ENCODE data around the gene OTUB2. TPM values are rescaled to one million over a fixed set of nuclear protein-coding genes. Genes with fewer than 3 reads are reported as not detected.
A peak's percentile ranks its signal among the peaks of the same experiment; 100 is the strongest.

Gene OTUB2
- total and polyA plus RNA-seq, 5 experiments from 2014 or later: 0.10 to 0.23 (median 0.16) TPM

DNA sequence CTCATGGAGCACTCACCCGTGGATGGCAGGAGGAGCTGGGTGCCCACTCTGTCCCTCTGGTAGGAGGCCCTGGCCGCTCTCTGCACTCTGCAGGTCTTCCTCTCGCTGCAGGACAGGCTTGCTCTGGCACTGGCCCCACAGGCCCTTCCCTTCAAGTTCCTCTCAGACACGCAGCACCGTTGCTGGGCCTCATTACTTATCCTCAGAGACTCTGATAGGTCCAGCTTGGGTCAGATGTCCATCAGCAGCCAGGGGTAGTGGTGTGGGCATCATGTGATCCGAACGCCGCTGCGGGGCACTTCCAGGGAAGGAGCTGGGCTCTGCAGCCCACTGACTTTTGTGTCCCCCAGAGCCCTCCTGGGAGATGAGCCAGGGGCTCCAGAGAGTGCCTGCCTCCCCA is 11.8 kb downstream of the OTUB2 start:
- no peaks in the 10 kb centered on the region for H3K9me3 Mint-ChIP-seq
- no peaks in the 10 kb centered on the region for H3K36me3 Mint-ChIP-seq
- no peak overlapping the region for H3K27ac Mint-ChIP-seq
- H3K4me1 Mint-ChIP-seq: peaks cover 2 to 10% (median 5%) of the 10 kb centered on the region in 4 donors
- DNase-seq: no peak
- no peak for ATAC-seq
- peaks cover 0 to 4% (median 0%) of the 10 kb centered on the region in 5 donors for H3K27me3 Mint-ChIP-seq
- no peak overlapping the region for H3K4me3 Mint-ChIP-seq
- POLR2A ChIA-PET: interaction anchor here (0.7 kb wide), 1 partner anchor 29 kb away, joined by 6 read pairs; no protein-coding TSS in a partner anchor

DNA sequence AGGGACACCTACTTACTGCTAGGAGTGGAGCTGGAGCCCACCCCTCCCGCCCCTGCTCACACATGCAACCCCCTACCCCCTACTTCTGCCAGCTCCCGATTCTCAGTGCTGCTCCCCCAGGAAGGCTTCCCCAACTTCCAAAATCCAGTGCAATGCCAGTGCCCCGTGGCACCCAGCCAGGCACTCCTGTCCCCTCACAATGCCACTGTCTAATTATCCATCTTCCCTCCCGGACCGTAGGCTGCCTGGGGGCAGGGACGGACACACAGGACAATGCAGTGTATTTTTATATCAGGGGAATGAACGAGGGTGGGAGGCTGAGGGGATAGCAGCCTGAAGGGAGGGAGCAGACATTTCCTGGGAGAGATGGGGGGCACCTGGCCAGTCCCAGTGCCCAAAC is 12.4 kb downstream of the OTUB2 start:
- POLR2A ChIA-PET: no interaction called here
- no peak for DNase-seq
- no peak for ATAC-seq
- peaks cover 0 to 4% (median 0%) of the 10 kb centered on the region in 5 donors for H3K27me3 Mint-ChIP-seq
- no peaks in the 10 kb centered on the region for H3K9me3 Mint-ChIP-seq
- peaks cover 2 to 10% (median 5%) of the 10 kb centered on the region in 4 donors for H3K4me1 Mint-ChIP-seq
- no peaks in the 10 kb centered on the region for H3K36me3 Mint-ChIP-seq
- no peak overlapping the region for H3K4me3 Mint-ChIP-seq
- H3K27ac Mint-ChIP-seq: no peak overlapping the region

DNA sequence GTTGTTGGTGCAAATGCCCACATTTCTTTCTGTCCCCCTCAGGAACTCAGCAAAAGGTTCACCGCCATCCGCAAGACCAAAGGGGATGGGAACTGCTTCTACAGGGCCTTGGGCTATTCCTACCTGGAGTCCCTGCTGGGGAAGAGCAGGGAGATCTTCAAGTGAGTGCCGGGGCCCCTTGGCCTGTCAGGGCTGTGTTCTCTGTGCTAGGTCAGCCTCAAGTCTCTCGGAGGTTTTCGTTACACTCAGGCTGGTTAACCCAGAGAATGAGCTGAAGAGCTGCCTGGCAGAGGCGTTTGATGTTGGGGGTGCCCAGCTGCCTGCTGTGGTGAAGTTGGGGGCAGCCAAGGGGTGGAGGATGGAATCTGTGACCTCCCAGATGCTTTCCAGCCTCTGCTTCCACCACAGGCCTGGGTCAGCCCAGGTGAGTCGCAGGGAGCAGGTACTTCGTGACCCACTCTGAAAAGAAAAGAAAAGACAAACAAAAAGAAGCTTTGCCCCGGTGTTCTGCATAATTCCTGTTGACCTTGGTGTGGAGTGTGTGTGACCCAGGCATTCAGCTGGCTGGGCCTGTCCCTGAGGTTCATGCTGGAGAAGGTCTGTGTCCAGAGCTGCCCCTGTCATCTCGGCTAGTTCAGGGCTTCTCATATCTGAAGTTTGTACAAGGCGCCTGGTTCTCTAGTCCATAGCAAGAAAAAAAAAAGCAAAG is 12.9 kb downstream of the OTUB2 start:
- ATAC-seq (no peak), DNase-seq (no peak)
- no peak overlapping the region for H3K27ac Mint-ChIP-seq
- H3K9me3 Mint-ChIP-seq: no peaks in the 10 kb centered on the region
- H3K27me3 Mint-ChIP-seq: peaks cover 0 to 4% (median 0%) of the 10 kb centered on the region in 5 donors
- H3K36me3 Mint-ChIP-seq: no peaks in the 10 kb centered on the region
- no peak overlapping the region for H3K4me3 Mint-ChIP-seq
- peaks cover 2 to 12% (median 5%) of the 10 kb centered on the region in 4 donors for H3K4me1 Mint-ChIP-seq
- POLR2A ChIA-PET: no interaction called here

DNA sequence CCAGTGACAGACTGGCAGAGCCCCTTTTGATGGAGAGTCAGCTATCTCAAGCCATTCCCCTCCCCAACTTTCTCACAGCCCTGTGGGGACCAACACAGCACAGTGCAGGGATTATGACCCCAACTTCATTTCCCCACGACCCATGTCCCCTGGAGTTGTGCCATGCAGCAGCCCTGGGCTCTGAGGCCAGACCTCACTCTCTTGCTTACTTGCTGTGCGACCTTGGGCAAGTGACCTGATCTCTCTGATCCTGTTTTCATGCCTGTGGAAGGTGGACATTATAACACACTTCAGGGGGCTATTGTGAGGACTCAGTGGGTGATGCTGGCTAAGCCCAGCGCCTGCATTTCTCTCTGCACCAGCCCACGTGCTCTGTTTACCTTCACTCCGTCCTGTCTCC is 14.1 kb downstream of the OTUB2 start:
- H3K27ac Mint-ChIP-seq: peak overlapping the region in 1 of 10 donors; percentile 70
- H3K9me3 Mint-ChIP-seq: no peaks in the 10 kb centered on the region
- ATAC-seq (no peak), DNase-seq (no peak)
- H3K4me3 Mint-ChIP-seq: no peak overlapping the region
- peaks cover 0 to 3% (median 0%) of the 10 kb centered on the region in 3 donors for H3K36me3 Mint-ChIP-seq
- POLR2A ChIA-PET: no interaction called here
- H3K4me1 Mint-ChIP-seq: peaks cover 2 to 15% (median 5%) of the 10 kb centered on the region in 4 donors
- H3K27me3 Mint-ChIP-seq: peaks cover 0 to 4% (median 0%) of the 10 kb centered on the region in 5 donors

DNA sequence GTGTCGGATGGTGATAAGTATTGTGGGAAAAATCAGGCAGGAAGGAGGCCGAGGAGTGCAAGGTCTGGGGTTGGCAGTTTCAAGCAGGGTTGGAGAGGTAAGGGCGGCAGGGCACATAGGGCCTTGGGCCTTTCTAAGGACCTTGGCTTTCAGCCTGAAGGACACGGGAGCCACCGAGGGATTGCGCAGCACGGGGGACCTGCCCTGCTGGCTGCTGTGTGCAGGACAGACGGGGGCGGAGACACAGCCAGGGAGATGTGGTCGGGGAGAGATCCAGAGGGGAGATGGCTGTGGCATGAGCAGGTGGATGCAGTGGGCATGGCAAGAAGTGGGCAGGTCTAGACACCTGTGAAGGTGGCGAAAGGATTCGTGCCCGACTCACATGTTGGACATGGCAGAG is 14.7 kb downstream of the OTUB2 start:
- ATAC-seq (no peak), DNase-seq (no peak)
- Mint-ChIP-seq H3K4me3 (no peak overlapping the region), H3K36me3 (peaks cover 0 to 8% (median 0%) of the 10 kb centered on the region in 3 donors), H3K27me3 (peaks cover 0 to 4% (median 0%) of the 10 kb centered on the region in 5 donors), H3K27ac (peak overlapping the region in 2 of 10 donors; percentile 40 to 70), H3K9me3 (no peaks in the 10 kb centered on the region), H3K4me1 (peaks cover 2 to 15% (median 5%) of the 10 kb centered on the region in 4 donors)
- POLR2A ChIA-PET: no interaction called here

- DNase-seq (no peak), ATAC-seq (no peak)
- Mint-ChIP-seq H3K4me3 (no peak overlapping the region), H3K36me3 (peaks cover 0 to 17% (median 0%) of the 10 kb centered on the region in 3 donors), H3K4me1 (peaks cover under 1 to 12% (median 2%) of the 10 kb centered on the region in 4 donors), H3K27ac (peak overlapping the region in 6 of 10 donors; percentile 5 to 82 (median 60)), H3K9me3 (no peaks in the 10 kb centered on the region), H3K27me3 (peaks cover 0 to 1% (median 0%) of the 10 kb centered on the region in 5 donors)
- POLR2A ChIA-PET: interaction anchor here (0.6 kb wide), 1 partner anchor 91 kb away, joined by 3 read pairs; no protein-coding TSS in a partner anchor
Measured at GRCh38 chr14:94041551-94042346, 15.6 kb downstream of the OTUB2 start.

DNA sequence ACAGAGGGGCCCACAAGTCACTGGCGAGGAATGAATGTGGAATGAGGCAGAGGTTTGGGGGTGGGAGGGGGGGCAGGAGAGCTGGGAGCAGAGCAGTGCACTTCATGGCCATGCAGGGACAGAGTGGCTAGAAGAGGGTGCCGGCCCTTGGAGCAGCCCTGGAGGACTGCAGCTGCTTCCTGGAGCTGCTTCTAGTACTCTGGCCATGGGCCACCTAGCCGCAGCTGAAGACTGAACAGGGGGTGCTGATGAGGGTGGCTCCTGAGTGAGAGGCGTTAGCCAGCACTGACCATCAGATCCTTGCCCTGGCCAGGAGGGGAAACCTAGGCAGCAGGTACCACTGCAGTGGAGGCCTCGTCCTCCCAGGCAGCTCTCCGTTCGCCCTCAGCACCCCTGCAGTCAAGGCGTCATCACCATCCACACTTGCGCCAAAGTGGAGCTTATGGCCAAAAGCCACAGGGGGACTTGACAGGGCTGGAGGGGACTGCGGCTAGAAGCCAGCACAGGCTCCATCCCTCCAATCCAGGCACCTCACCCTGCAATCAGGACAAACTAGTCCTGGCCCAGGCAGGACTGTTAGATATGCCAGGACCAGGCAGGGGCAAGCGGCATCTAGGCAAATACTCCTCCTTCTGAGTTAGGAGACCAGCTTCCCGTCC is 16.4 kb downstream of the OTUB2 start:
- no peaks in the 10 kb centered on the region for H3K9me3 Mint-ChIP-seq
- DNase-seq: no peak
- H3K4me3 Mint-ChIP-seq: no peak overlapping the region
- no peaks in the 10 kb centered on the region for H3K27me3 Mint-ChIP-seq
- ATAC-seq: peak in 1 of 2 donors; percentile 2
- POLR2A ChIA-PET: no interaction called here
- H3K4me1 Mint-ChIP-seq: peaks cover 0 to 11% (median 0%) of the 10 kb centered on the region in 4 donors
- peaks cover 0 to 25% (median 3%) of the 10 kb centered on the region in 3 donors for H3K36me3 Mint-ChIP-seq
- peak overlapping the region in 4 of 10 donors; percentile 43 to 82 (median 68) for H3K27ac Mint-ChIP-seq

DNA sequence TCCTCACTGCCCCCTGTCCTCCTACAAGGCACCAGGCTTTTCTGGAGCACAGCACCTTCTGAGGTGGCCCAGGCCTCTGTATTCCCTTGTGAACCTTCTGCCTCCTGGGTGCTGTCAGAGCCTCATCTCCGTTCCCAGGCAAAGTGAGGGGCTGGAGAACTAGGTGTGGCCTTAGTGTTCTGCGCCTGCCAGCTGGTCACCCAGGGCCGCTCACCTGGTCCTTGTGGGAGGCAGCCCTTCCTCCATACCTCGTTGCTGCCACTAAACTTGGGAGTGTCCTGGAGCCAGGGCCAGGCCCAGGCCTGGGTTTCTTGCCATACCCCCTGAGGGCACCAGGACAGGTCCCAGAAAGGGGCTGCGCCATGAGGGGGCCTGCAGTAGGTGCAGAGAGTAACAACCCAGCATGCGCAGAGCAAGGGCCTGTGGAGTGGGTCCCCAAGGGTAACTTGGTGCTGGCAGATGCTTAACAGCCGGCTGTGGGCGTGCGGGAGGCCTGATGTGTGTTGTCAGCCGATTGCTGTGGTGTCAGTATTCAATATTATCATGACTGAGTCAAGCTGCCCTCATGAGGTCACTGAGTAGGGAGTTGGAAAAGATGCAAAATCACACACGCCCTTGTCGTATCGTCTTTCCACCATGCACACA is 17.1 kb downstream of the OTUB2 start:
- Mint-ChIP-seq H3K27me3 (no peaks in the 10 kb centered on the region), H3K36me3 (peaks cover 0 to 32% (median 4%) of the 10 kb centered on the region in 3 donors), H3K4me1 (peaks cover 0 to 11% (median 0%) of the 10 kb centered on the region in 4 donors), H3K4me3 (no peak overlapping the region), H3K9me3 (no peaks in the 10 kb centered on the region), H3K27ac (peak overlapping the region in 3 of 10 donors; percentile 43 to 68 (median 49))
- DNase-seq (no peak), ATAC-seq (peak in 1 of 2 donors; percentile 13)
- POLR2A ChIA-PET: no interaction called here

GRCh38 chr14:94043756-94044475 is 17.8 kb downstream of the OTUB2 start:
- ATAC-seq (peak; percentile 7), DNase-seq (no peak)
- H3K27me3 Mint-ChIP-seq: no peaks in the 10 kb centered on the region
- H3K27ac Mint-ChIP-seq: peak overlapping the region in 2 of 10 donors; percentile 68 to 85
- no peak overlapping the region for H3K4me3 Mint-ChIP-seq
- peaks cover 0 to 36% (median 5%) of the 10 kb centered on the region in 3 donors for H3K36me3 Mint-ChIP-seq
- POLR2A ChIA-PET: no interaction called here
- H3K9me3 Mint-ChIP-seq: no peaks in the 10 kb centered on the region
- peaks cover 0 to 11% (median 0%) of the 10 kb centered on the region in 4 donors for H3K4me1 Mint-ChIP-seq

- Mint-ChIP-seq H3K36me3 (peaks cover 0 to 42% (median 5%) of the 10 kb centered on the region in 3 donors), H3K27me3 (no peaks in the 10 kb centered on the region), H3K27ac (peak overlapping the region in 2 of 10 donors; percentile 68 to 78), H3K4me1 (peaks cover 0 to 11% (median 0%) of the 10 kb centered on the region in 4 donors), H3K4me3 (peak overlapping the region in 1 of 10 donors; percentile 36), H3K9me3 (no peaks in the 10 kb centered on the region)
- POLR2A ChIA-PET: no interaction called here
- DNase-seq (no peak), ATAC-seq (no peak)
Measured at GRCh38 chr14:94044476-94045091, 18.4 kb downstream of the OTUB2 start.

DNA sequence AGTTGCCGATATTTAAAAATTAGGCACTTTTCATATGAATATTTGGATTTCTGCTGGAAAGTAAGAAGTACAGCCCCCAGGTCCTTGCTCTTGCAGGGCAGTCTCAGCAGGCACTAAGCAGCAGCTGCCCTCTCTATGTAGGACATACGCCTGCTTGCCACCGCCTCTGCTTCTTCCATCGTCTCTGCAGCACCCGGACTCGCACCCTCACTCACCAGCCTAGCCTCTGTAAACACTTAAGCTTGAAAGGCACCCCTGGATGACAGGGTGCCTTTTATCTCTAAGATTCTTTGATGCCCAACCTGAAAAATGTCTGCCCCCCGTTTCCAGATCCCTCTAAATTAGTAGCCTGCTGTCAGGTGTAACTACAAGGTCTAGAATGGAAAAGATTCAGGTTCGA is 19.0 kb downstream of the OTUB2 start:
- Mint-ChIP-seq H3K27me3 (no peaks in the 10 kb centered on the region), H3K36me3 (peaks cover 3 to 47% (median 8%) of the 10 kb centered on the region in 3 donors), H3K4me3 (peak overlapping the region in 1 of 10 donors; percentile 29), H3K9me3 (no peaks in the 10 kb centered on the region), H3K4me1 (peaks cover 0 to 11% (median 0%) of the 10 kb centered on the region in 4 donors), H3K27ac (peak overlapping the region in 3 of 10 donors; percentile 26 to 78 (median 68))
- POLR2A ChIA-PET: no interaction called here
- ATAC-seq (no peak), DNase-seq (no peak)

All from naive thymus-derived CD8-positive, alpha-beta T cell (primary cell).